Lower leg skin (tissue), 3 donors: ENCODE data around the gene CLEC3B.

Source experiments
- POLR2A ChIP-seq, 2 donors: fragments of 450-650 bp; IDR thresholded peaks; one replicate each; pipeline ENCODE4 v1.6.1; 2016 to 2017; ENCODE audit warnings: antibody characterized with exemption in 2 of 2, mild to moderate bottlenecking in 1 of 2, moderate library complexity in 1 of 2
- TF ChIP-seq, protein P1 (sequence below), 3 donors: fragments of 450-650 bp; IDR thresholded peaks; one replicate each; pipeline ENCODE4 v1.5.1; 2016; ENCODE audit warnings: antibody characterized with exemption in 3 of 3, mild to moderate bottlenecking in 3 of 3, moderate library complexity in 2 of 3

GRCh38 chr3:45002720-45003119 is 23.4 kb upstream of the CLEC3B start:
- TF ChIP-seq, protein P1, sequence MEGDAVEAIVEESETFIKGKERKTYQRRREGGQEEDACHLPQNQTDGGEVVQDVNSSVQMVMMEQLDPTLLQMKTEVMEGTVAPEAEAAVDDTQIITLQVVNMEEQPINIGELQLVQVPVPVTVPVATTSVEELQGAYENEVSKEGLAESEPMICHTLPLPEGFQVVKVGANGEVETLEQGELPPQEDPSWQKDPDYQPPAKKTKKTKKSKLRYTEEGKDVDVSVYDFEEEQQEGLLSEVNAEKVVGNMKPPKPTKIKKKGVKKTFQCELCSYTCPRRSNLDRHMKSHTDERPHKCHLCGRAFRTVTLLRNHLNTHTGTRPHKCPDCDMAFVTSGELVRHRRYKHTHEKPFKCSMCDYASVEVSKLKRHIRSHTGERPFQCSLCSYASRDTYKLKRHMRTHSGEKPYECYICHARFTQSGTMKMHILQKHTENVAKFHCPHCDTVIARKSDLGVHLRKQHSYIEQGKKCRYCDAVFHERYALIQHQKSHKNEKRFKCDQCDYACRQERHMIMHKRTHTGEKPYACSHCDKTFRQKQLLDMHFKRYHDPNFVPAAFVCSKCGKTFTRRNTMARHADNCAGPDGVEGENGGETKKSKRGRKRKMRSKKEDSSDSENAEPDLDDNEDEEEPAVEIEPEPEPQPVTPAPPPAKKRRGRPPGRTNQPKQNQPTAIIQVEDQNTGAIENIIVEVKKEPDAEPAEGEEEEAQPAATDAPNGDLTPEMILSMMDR (IDR thresholded peaks at IDR 0.05), result no peak
- no peak for TF ChIP-seq POLR2A (IDR thresholded peaks at IDR 0.05)
